ENCODE data around the gene STUB1.

STUB1 gene

GRCh38 chr16:698911-699671 lies 18.9 kb downstream of the STUB1 start:
- no peak for DNase-seq

GRCh38 chr16:700684-701584 lies 20.7 kb downstream of the STUB1 start:
- no peak for DNase-seq

- DNase-seq: no peak
These were observed 22.1 kb downstream of the STUB1 start for GRCh38 chr16:702341-702740.

GRCh38 chr16:703406-703805 lies 23.2 kb downstream of the STUB1 start:
- DNase-seq: no peak

GRCh38 chr16:704047-704446 lies 23.8 kb downstream of the STUB1 start:
- no peak for DNase-seq

GRCh38 chr16:704552-705380 lies 24.6 kb downstream of the STUB1 start:
- no peak for DNase-seq

- DNase-seq: no peak
These were observed 25.4 kb downstream of the STUB1 start, which contains the start of gene FBXL16 for GRCh38 chr16:705431-706188. TSS of gene FBXL16 (minus strand) at chr16:705801. CDS start at chr16:697405, 8,396 bp downstream.

GRCh38 chr16:706189-707061 lies 26.2 kb downstream of the STUB1 start:
- no peak for DNase-seq

- no peak for DNase-seq
These were observed 26.9 kb downstream of the STUB1 start for GRCh38 chr16:707062-707538.

GRCh38 chr16:708019-708418 lies 27.8 kb downstream of the STUB1 start:
- DNase-seq: no peak

- no peak for DNase-seq
These were observed 28.7 kb downstream of the STUB1 start for GRCh38 chr16:708959-709358.

GRCh38 chr16:709566-710499 lies 29.6 kb downstream of the STUB1 start:
- DNase-seq: peak; percentile 79

GRCh38 chr16:710500-711075 lies 30.4 kb downstream of the STUB1 start:
- DNase-seq: no peak

- no peak for DNase-seq
These were observed 30.9 kb downstream of the STUB1 start for GRCh38 chr16:711084-711483.

- DNase-seq: no peak
These were observed 31.5 kb downstream of the STUB1 start for GRCh38 chr16:711548-712320.

GRCh38 chr16:712740-713250 lies 32.6 kb downstream of the STUB1 start:
- DNase-seq: peak; percentile 37

GRCh38 chr16:714079-714478 lies 33.9 kb downstream of the STUB1 start:
- no peak for DNase-seq

Measured in DMS 273 treated with DMSO at 0.1 percent for 48 hours (cell line).